ENCODE data around the gene GBGT1. TPM values are rescaled to one million over a fixed set of nuclear protein-coding genes. Genes with fewer than 3 reads are reported as not detected.

GBGT1 gene
- total and polyA plus RNA-seq, 9 of the 15 experiments (the other 6 are each of a cell fraction or from before 2014, with no cell fraction given): 0.55 to 25.8 (median 13.7) TPM

- TF ChIP-seq YY1 (IDR thresholded peaks at IDR 0.05; ENCODE audit: borderline replicate concordance in 1 of 3, control insufficient read depth in 1 of 3, extremely low read depth in 1 of 3, insufficient read depth in 3 of 3, insufficient read length in 1 of 3, insufficient replicate concordance in 2 of 3, low read depth in 1 of 3, low read length in 2 of 3): no peak
- TF ChIP-seq FOXP1 (CRISPR knock-in tag; IDR thresholded peaks at IDR 0.05): no peak
- TF ChIP-seq ZBTB33 (CRISPR knock-in tag; IDR thresholded peaks at IDR 0.05): peak; percentile 86
- no peak for TF ChIP-seq NR2C2 (CRISPR knock-in tag; IDR thresholded peaks at IDR 0.05)
- peak; percentile 63; the same call in 1 of the 2 replicates for TF ChIP-seq NR2C2 (tag; IDR thresholded peaks at IDR 0.05)
- TF ChIP-seq TCFL5 (CRISPR knock-in tag; conservative IDR thresholded peaks at IDR 0.05): no peak
Measured at GRCh38 chr9:133166392-133166791, 2.7 kb upstream of the GBGT1 start (continued).

- Histone ChIP-seq H3K4me1 (replicated peaks in 1 of 2; ENCODE audit: control insufficient read depth in 2 of 2, insufficient read depth in 2 of 2, low read length in 2 of 2) (peaks cover 29 to 46% of the 10 kb centered on the region in 2 experiments; a peak in 4 of 5 replicates), H3K79me2 (ENCODE audit: control insufficient read depth, insufficient read depth, low read length) (peaks cover 17% of the 10 kb centered on the region), H3K27ac (ENCODE audit: extremely low read depth, low read depth, low read length) (no peak overlapping the region), H3K27me3 (ENCODE audit: control insufficient read depth in 2 of 2, insufficient read depth in 2 of 2, low read length in 2 of 2) (no peaks in the 10 kb centered on the region), H4K20me1 (replicated peaks; ENCODE audit: control insufficient read depth, insufficient read depth, low read length) (no peaks in the 10 kb centered on the region), H3K9me1 (ENCODE audit: control insufficient read depth, insufficient read depth, low read length) (no peaks in the 10 kb centered on the region), H3K9me3 (replicated peaks; ENCODE audit: control insufficient read depth, insufficient read depth, low read depth, low read length) (no peaks in the 10 kb centered on the region), H3K4me2 (ENCODE audit: insufficient read depth, low read length) (no peak overlapping the region), H3K36me3 (ENCODE audit: control insufficient read depth, insufficient read depth, low read length) (peaks cover 13% of the 10 kb centered on the region), H2AFZ (ENCODE audit: low read depth, low read length) (no peak overlapping the region), H3K4me3 (no peak overlapping the region), H3K9ac (ENCODE audit: insufficient read depth in 1 of 2, low read depth in 2 of 2, low read length in 2 of 2) (no peak overlapping the region)
- TF ChIP-seq TSC22D4 (tag; IDR thresholded peaks at IDR 0.05): no peak
- no peak for TF ChIP-seq ATF2 (CRISPR knock-in tag; IDR thresholded peaks at IDR 0.05)
- in situ Hi-C loops (cut with MboI): no loop called here
- FAIRE-seq: no peak
- BruUV-seq (replicated peaks): no TSS peak
- intact Hi-C loops (cut with micrococcal nuclease): no loop called here
- ChIA-PET CTCF (ENCODE audit: low intra/inter-chr PET ratio) (no interaction called here), POLR2A (no interaction called here)
- no peak for DNase-seq (ENCODE audit: extremely low read depth in 1 of 4, low spot score in 3 of 4)
- 45% methylated on average over 2 of the region's 2 CpGs for WGBS (ENCODE audit: insufficient coverage, low coverage, missing lambda C conversion rate)
- no peak for ATAC-seq
Measured at GRCh38 chr9:133165452-133165730, 1.7 kb upstream of the GBGT1 start.

Measured in K562 (cell line).